ENCODE data around the gene SMIM17. TPM values are rescaled to one million over a fixed set of nuclear protein-coding genes. Genes with fewer than 3 reads are reported as not detected.

Gene SMIM17
- total RNA-seq, 1 experiment from 2014 or later = 0.28 TPM

DNA sequence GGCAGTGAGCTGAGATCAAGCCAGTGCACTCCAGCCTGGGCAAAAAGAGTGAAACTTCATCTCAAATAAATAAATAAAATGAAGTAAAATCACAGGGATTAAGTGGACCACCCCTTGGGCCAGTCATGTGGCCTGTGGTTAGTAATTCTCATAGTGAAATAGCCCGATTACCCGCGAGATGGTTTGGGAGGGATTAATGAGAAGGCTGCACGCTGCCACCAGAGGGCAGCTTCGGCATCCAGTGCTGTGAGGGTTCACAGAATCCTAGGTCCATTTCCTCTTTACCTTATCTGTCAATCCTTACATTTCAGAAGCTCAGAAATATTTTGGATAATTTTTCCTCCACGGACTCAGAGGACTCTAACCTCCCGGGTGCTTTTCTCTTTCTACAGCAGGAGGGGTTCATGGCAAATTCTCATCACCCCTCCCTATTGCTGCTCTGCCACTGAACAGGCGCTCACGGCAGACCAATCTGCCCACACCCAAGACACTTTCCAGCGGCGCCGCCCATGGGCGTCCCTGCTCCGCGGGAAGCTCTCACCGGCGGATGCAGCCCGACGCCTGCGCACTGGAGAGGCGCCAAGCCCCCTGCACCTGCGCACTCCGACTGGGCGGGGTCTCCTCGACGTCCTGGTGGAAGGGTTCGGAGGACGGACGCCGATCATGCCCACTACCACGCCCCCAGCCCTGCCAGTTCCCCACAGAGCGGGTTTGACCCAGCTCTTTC, 17.6 kb downstream of the SMIM17 start:
- Histone ChIP-seq H3K4ac (ENCODE audit: low read depth, low read length) (no peak overlapping the region), H2BK5ac (ENCODE audit: insufficient read length, low read length) (no peak overlapping the region), H4K8ac (replicated peaks; ENCODE audit: insufficient read length, low read depth, low read length) (no peak overlapping the region), H3K27ac (ENCODE audit: insufficient read length, low read depth, low read length) (no peak overlapping the region), H4K5ac (ENCODE audit: insufficient read length, low read depth, low read length) (no peak overlapping the region), H3K14ac (ENCODE audit: insufficient read depth, low read length) (no peak overlapping the region), H3K4me2 (ENCODE audit: insufficient read depth, insufficient read length, low read length) (no peak overlapping the region), H2AK5ac (ENCODE audit: insufficient read length, low read length) (no peak overlapping the region), H4K91ac (ENCODE audit: insufficient read length, low read depth, low read length) (no peak overlapping the region), H3K18ac (ENCODE audit: insufficient read length, low read depth, low read length) (no peak overlapping the region), H3K9me3 (ENCODE audit: control insufficient read depth, low read depth, low read length) (peaks cover 48% of the 10 kb centered on the region), H2BK20ac (ENCODE audit: low read depth, low read length, poor library complexity, severe bottlenecking) (no peak overlapping the region), H2AFZ (ENCODE audit: low read length) (no peak overlapping the region), H2BK12ac (ENCODE audit: insufficient read length, low read depth, low read length) (no peak overlapping the region), H2BK15ac (ENCODE audit: low read depth, low read length) (no peak overlapping the region), H3K4me1 (ENCODE audit: insufficient read depth, low read length) (no peaks in the 10 kb centered on the region), H3K23me2 (ENCODE audit: insufficient read length, low read depth, low read length, poor library complexity, severe bottlenecking) (no peaks in the 10 kb centered on the region), H3K56ac (ENCODE audit: insufficient read length, low read depth, low read length) (no peak overlapping the region), H4K20me1 (ENCODE audit: control insufficient read depth, insufficient read depth, insufficient read length) (no peaks in the 10 kb centered on the region), H3K79me1 (ENCODE audit: insufficient read depth, low read depth, low read length, poor library complexity, severe bottlenecking) (no peaks in the 10 kb centered on the region), H3K23ac (ENCODE audit: insufficient read length, low read depth, low read length) (no peak overlapping the region), H3K79me2 (ENCODE audit: insufficient read depth, low read length) (no peaks in the 10 kb centered on the region), H3K9ac (ENCODE audit: extremely low read depth, insufficient read length, low read length) (no peak overlapping the region), H3T11ph (ENCODE audit: low read length) (no peak overlapping the region), H3K27me3 (ENCODE audit: insufficient read depth, low read length) (no peaks in the 10 kb centered on the region), H2BK120ac (ENCODE audit: low read depth, low read length, poor library complexity, severe bottlenecking) (no peak overlapping the region)
- Mint-ChIP-seq H3K36me3 (ENCODE audit: insufficient read depth in 1 of 3, low read depth in 3 of 3) (peaks cover 13 to 22% (median 22%) of the 10 kb centered on the region in 3 experiments; a peak in 6 of 7 replicates), H3K9me3 (peaks cover 82 to 92% of the 10 kb centered on the region in 2 experiments), H3K27me3 (ENCODE audit: low read depth) (no peaks in the 10 kb centered on the region; the same call in none of the 2 replicates), H3K4me1 (no peaks in the 10 kb centered on the region), H3K27ac (no peak overlapping the region), H3K4me3 (no peak overlapping the region)
- no CpG with 5 or more reads among the region's 32 CpGs for WGBS (ENCODE audit: extremely low coverage, insufficient read length, low lambda C conversion rate)
- TF ChIP-seq CTCF (conservative IDR thresholded peaks at IDR 0.05) = 0 out of 3 replicates have a peak, but pooled peaks have one; percentile 8
- DNase-seq = no peak
